PC-9 (cell line): ENCODE results near the gene SLC38A2. TPM values are rescaled to one million over a fixed set of nuclear protein-coding genes. Genes with fewer than 3 reads are reported as not detected.

Source experiments
- BruUV-seq: library from RNA; stranded (reverse); fragments of 400-500 nt; replicated peaks from 2 replicates; lab custom pipeline; 2021; lab: Mats Ljungman, UMichigan
- CTCF ChIA-PET: fragments of 300-600 bp; sonication (Branson Sonifier 250); formaldehyde crosslinking; loops from one replicate; lab custom pipeline; 2022; ENCODE audit warnings: antibody characterized with exemption; lab: Charles Lee
- POLR2A ChIA-PET: fragments of 300-600 bp; sonication (Branson Sonifier 250); formaldehyde crosslinking; loops from one replicate; lab custom pipeline; 2022; ENCODE audit warnings: antibody characterized with exemption; ENCODE audit not compliant: unreplicated experiment; lab: Charles Lee
- DNase-seq, 2 experiments: peaks; one replicate each; pipeline versions ENCODE4 v3.0.0 to v3.0.0-alpha.2; 2015 to 2022; ENCODE audit warnings: mixed read lengths in 1 of 2
- H2AFZ ChIP-seq: fragments of 200-600 bp; sonication (generic); 2 replicates; pipeline ENCODE4 v1.8.1; 2017; ENCODE audit warnings: antibody characterized with exemption
- H3F3A ChIP-seq: fragments of 200-600 bp; sonication (generic); 2 replicates; pipeline ENCODE4 v1.8.1; 2017; ENCODE audit warnings: antibody characterized with exemption, mild to moderate bottlenecking, low read depth; ENCODE audit not compliant: insufficient read depth
- H3K27ac ChIP-seq: fragments of 200-600 bp; sonication (generic); 2 replicates; pipeline ENCODE4 v1.6.1; 2016; ENCODE audit warnings: mixed run types
- H3K27me3 ChIP-seq: fragments of 200-600 bp; sonication (generic); 2 replicates; pipeline ENCODE4 v1.6.1; 2016; ENCODE audit warnings: low read depth, mixed run types; ENCODE audit not compliant: insufficient read depth
- H3K36me3 ChIP-seq: fragments of 200-600 bp; sonication (generic); 2 replicates; pipeline ENCODE4 v1.6.1; 2016; ENCODE audit warnings: low read depth, mixed run types
- H3K4me1 ChIP-seq: fragments of 200-600 bp; sonication (generic); replicated peaks from 2 replicates; pipeline ENCODE4 v1.6.1; 2016; ENCODE audit warnings: mixed run types; ENCODE audit not compliant: insufficient read depth
- H3K4me2 ChIP-seq: fragments of 200-600 bp; sonication (generic); 2 replicates; pipeline ENCODE4 v1.6.1; 2017; ENCODE audit warnings: mixed run types
- H3K4me3 ChIP-seq: fragments of 200-600 bp; sonication (generic); 2 replicates; pipeline ENCODE4 v1.6.1; 2016; ENCODE audit warnings: mixed run types
- H3K79me2 ChIP-seq: fragments of 200-600 bp; sonication (generic); 2 replicates; pipeline ENCODE4 v1.6.1; 2017; ENCODE audit warnings: low read depth, mixed run types
- H3K9me2 ChIP-seq: fragments of 200-600 bp; sonication (generic); 2 replicates; pipeline ENCODE4 v1.8.1; 2017; ENCODE audit warnings: mild to moderate bottlenecking; ENCODE audit not compliant: insufficient read depth
- H3K9me3 ChIP-seq: fragments of 200-600 bp; sonication (generic); 2 replicates; pipeline ENCODE4 v1.8.1; 2016; ENCODE audit warnings: low read depth; ENCODE audit not compliant: insufficient read depth
- H4K20me1 ChIP-seq: fragments of 200-600 bp; sonication (generic); 2 replicates; pipeline ENCODE4 v1.8.1; 2017; ENCODE audit not compliant: insufficient read depth
- EZH2 ChIP-seq: fragments of 200-600 bp; sonication (generic); IDR thresholded peaks from 2 replicates; pipeline ENCODE4 v1.8.0; 2017; ENCODE audit warnings: antibody characterized with exemption, low read depth
- intact Hi-C: fragments of 100-400 bp; cut with micrococcal nuclease; formaldehyde crosslinking; loops from one replicate; pipeline ENCODE4 v1.10.0; 2022; ENCODE audit not compliant: unreplicated experiment
- total RNA-seq: library from RNA; stranded (reverse); gene quantifications from 2 replicates; pipeline ENCODE4 v1.2.3, GENCODE V29; 2021
- TF ChIP-seq, protein P1 (sequence below): fragments of 200-600 bp; sonication (generic); conservative IDR thresholded peaks from 2 replicates; pipeline ENCODE4 v1.6.1; 2017; ENCODE audit warnings: mixed run types, antibody characterized with exemption, mild to moderate bottlenecking, moderate library complexity

Gene SLC38A2
- total RNA-seq, 1 experiment from 2014 or later = 322 TPM

DNA sequence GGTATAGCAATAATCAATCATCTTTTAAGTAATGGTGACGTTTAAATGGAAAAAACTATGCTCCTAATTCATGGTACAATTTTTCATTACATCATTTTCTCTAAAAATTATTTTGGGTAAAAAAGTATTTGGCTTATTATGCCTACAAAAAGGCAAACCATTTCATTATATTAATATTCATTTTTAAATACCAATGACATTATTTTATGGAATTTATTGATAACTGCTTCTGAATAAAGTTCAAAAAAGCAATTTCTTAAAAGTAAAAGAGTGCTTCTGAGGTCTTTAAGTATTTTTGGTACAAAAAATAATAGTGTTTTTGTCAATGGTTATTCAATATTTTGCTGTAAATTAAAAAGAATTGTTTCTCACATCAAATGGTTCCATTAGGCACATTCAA is 12.2 kb downstream of the SLC38A2 start:
- Histone ChIP-seq H3K27me3 (no peaks in the 10 kb centered on the region), H3K9me2 (no peaks in the 10 kb centered on the region), H3K4me3 (no peak overlapping the region), H3K36me3 (peaks cover 62% of the 10 kb centered on the region), H4K20me1 (peaks cover 73% of the 10 kb centered on the region), H3F3A (peaks cover 94% of the 10 kb centered on the region), H2AFZ (no peak overlapping the region), H3K9me3 (no peaks in the 10 kb centered on the region), H3K27ac (peak overlapping the region; percentile 97; the same call in 1 of the 2 replicates), H3K4me2 (no peak overlapping the region), H3K79me2 (peaks cover 24% of the 10 kb centered on the region), H3K4me1 (peaks cover 22% of the 10 kb centered on the region)
- intact Hi-C loops = no loop called here
- BruUV-seq = no TSS peak
- POLR2A ChIA-PET = no interaction called here
- TF ChIP-seq EZH2 = no peak
- TF ChIP-seq, protein P1, sequence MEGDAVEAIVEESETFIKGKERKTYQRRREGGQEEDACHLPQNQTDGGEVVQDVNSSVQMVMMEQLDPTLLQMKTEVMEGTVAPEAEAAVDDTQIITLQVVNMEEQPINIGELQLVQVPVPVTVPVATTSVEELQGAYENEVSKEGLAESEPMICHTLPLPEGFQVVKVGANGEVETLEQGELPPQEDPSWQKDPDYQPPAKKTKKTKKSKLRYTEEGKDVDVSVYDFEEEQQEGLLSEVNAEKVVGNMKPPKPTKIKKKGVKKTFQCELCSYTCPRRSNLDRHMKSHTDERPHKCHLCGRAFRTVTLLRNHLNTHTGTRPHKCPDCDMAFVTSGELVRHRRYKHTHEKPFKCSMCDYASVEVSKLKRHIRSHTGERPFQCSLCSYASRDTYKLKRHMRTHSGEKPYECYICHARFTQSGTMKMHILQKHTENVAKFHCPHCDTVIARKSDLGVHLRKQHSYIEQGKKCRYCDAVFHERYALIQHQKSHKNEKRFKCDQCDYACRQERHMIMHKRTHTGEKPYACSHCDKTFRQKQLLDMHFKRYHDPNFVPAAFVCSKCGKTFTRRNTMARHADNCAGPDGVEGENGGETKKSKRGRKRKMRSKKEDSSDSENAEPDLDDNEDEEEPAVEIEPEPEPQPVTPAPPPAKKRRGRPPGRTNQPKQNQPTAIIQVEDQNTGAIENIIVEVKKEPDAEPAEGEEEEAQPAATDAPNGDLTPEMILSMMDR = no peak
- DNase-seq = no peak
- CTCF ChIA-PET = no interaction called here

DNA sequence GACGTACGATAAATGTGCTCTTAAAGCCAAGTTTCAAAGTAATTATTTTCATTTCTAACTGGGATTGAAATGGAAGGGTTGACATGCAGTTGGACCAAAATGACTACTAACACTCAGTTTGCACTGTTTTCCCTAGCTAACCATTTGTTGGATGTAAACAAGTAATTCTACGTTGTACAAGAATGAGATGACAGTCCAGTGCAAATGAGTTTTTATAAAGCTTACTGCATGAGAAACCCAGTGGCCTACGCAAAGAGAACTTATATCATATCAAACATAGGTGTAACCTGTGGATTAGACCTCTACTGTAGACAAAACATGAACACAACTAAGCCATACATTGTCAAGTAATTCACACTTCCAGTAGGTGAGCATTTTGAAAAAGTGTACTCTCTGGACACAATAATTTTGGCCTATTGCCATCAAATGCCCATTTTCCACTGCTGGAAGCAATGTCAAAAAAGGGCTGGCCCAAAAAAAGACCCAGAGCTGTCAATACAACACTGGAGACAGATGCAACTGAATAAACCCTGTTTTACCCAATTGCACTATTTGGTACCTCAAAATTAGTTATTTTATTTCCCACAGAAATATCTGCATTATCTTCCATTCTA is 12.8 kb downstream of the SLC38A2 start:
- H3K4me1 ChIP-seq = peaks cover 16% of the 10 kb centered on the region
- H3K36me3 ChIP-seq = peaks cover 56% of the 10 kb centered on the region
- no peaks in the 10 kb centered on the region for H3K9me2 ChIP-seq
- H3K79me2 ChIP-seq = peaks cover 18% of the 10 kb centered on the region
- H3F3A ChIP-seq = peaks cover 88% of the 10 kb centered on the region
- H4K20me1 ChIP-seq = peaks cover 67% of the 10 kb centered on the region
- ChIA-PET POLR2A (interaction anchor here (0.6 to 0.7 kb wide), 3 partner anchors 82 to 480 kb away, joined by 3 to 11 read pairs (median 4); no protein-coding TSS in a partner anchor), CTCF (no interaction called here)
- H3K27ac ChIP-seq = peak overlapping the region; percentile 97
- BruUV-seq = no TSS peak
- no peak overlapping the region for H2AFZ ChIP-seq
- intact Hi-C loops = no loop called here
- DNase-seq = no peak
- H3K4me2 ChIP-seq = no peak overlapping the region
- H3K4me3 ChIP-seq = no peak overlapping the region
- no peaks in the 10 kb centered on the region for H3K27me3 ChIP-seq
- H3K9me3 ChIP-seq = no peaks in the 10 kb centered on the region
- TF ChIP-seq, protein P1 = no peak
- TF ChIP-seq EZH2 = no peak

DNA sequence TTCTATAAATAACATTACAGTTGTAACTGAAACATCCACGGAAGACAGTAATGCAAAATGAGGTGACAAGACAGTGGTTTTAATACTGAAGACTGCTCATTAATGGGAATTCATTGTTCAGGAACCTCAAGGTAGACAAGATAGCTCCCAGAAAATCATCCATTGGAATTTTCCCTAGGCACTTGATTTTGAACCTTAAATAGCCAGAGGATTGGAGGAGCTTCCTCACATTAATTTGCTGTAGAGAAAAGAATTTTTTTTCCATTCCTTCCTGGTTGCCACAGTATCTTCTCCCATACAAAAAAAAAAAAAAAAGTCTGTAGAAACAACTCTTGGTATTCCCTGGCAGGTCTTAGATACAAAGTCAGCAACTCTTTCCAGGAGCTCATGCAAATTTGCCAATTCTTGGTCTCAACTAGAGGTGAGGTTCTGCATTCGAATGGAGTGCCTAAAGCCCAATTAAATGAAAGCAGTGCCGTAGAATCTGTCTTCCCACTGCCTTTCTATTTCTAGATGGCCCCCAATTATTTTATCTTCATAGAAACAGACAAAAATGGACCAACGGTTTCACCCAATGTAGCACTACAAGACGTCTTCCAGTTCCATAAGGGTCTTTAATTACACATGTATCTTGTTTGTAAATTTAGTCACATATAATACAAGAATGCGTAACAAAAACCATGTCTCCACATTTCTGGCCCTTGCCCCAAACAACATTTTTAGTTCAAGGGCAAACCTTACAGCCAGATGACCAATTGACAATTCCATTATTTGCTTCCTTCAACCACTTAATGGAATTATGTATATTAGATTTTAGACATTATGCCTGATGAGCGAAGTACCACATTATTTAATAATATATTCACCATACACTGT is 13.5 kb downstream of the SLC38A2 start:
- TSS peak; percentile 4 for BruUV-seq
- Histone ChIP-seq H3K9me3 (no peaks in the 10 kb centered on the region), H3K9me2 (no peaks in the 10 kb centered on the region), H4K20me1 (peaks cover 60% of the 10 kb centered on the region), H2AFZ (no peak overlapping the region), H3K36me3 (peaks cover 49% of the 10 kb centered on the region), H3K4me3 (no peak overlapping the region), H3K27ac (peak overlapping the region; percentile 10), H3K79me2 (peaks cover 13% of the 10 kb centered on the region; the same call in 1 of the 2 replicates), H3K27me3 (no peaks in the 10 kb centered on the region), H3K4me2 (no peak overlapping the region), H3K4me1 (peaks cover 9% of the 10 kb centered on the region), H3F3A (peaks cover 80% of the 10 kb centered on the region)
- TF ChIP-seq, protein P1 = no peak
- no peak for TF ChIP-seq EZH2
- CTCF ChIA-PET = interaction anchor here (0.6 to 0.7 kb wide), 3 partner anchors 174 to 311 kb away, joined by 3 to 4 read pairs (median 3); no protein-coding TSS in a partner anchor
- POLR2A ChIA-PET = interaction anchor here (0.6 to 0.7 kb wide), 3 partner anchors 83 to 89 kb away, joined by 3 to 11 read pairs (median 7); no protein-coding TSS in a partner anchor
- DNase-seq = no peak
- intact Hi-C loops = no loop called here
